AG10803 (cell line): ENCODE data around the gene HOXB8.

Source experiments
- DNase-seq: peaks from one replicate; pipeline ENCODE4 v3.0.0; 2010; ENCODE audit warnings: low read depth
- H3K4me3 ChIP-seq: 2 replicates; pipeline ENCODE4 v1.5.1; 2011; ENCODE audit warnings: mild to moderate bottlenecking, low read length, control low read depth
- TF ChIP-seq, protein P1 (sequence below): conservative IDR thresholded peaks from 2 replicates; pipeline ENCODE4 v1.5.1; 2011; ENCODE audit warnings: mild to moderate bottlenecking, low read length, control low read depth, inconsistent platforms

Gene HOXB8

DNA sequence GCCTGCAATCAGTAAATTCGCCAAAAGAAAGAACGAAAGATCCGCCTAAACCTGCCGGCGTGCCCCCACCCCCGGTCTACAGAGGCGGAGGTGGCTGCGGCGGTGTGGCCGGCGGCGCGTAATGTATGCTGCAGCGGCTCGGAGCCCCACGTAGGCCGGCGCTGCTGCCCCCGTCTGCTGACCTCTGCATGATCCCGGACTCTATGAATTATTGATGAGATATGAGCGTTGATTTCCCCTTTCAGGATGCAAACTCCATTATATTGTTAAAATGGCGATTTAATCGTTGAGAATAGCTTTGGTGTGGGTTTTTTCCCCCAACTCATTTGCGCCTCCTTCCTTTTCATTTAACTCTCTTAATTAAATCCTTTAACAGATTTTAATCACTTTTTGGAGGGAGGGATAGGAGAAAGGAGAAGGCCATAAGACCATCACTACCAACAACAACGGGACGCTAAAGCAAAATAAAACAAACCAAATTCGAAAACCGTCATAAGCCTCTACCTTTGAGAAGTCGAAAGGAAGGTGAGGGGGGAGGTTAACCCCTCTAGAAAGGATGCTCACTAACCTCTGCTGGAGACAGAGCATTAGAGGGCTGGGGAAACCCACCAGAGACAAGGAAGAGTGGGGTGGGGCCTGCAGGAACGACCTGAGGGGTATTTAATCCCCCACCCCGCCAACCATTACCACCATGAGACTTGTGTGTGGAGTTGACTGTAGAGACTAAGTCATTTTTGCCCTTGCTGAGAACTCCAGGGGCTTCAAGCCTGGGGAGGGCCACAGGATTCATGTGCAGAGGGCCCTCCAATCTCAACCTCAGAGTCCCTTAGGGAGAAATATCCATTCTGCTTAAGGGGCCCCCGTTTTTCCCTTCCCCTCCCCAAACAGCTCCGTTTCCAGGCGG is 28.5 kb downstream of the HOXB8 start:
- peak overlapping the region; percentile 82 for H3K4me3 ChIP-seq
- TF ChIP-seq, protein P1, sequence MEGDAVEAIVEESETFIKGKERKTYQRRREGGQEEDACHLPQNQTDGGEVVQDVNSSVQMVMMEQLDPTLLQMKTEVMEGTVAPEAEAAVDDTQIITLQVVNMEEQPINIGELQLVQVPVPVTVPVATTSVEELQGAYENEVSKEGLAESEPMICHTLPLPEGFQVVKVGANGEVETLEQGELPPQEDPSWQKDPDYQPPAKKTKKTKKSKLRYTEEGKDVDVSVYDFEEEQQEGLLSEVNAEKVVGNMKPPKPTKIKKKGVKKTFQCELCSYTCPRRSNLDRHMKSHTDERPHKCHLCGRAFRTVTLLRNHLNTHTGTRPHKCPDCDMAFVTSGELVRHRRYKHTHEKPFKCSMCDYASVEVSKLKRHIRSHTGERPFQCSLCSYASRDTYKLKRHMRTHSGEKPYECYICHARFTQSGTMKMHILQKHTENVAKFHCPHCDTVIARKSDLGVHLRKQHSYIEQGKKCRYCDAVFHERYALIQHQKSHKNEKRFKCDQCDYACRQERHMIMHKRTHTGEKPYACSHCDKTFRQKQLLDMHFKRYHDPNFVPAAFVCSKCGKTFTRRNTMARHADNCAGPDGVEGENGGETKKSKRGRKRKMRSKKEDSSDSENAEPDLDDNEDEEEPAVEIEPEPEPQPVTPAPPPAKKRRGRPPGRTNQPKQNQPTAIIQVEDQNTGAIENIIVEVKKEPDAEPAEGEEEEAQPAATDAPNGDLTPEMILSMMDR: no peak
- no peak for DNase-seq

DNA sequence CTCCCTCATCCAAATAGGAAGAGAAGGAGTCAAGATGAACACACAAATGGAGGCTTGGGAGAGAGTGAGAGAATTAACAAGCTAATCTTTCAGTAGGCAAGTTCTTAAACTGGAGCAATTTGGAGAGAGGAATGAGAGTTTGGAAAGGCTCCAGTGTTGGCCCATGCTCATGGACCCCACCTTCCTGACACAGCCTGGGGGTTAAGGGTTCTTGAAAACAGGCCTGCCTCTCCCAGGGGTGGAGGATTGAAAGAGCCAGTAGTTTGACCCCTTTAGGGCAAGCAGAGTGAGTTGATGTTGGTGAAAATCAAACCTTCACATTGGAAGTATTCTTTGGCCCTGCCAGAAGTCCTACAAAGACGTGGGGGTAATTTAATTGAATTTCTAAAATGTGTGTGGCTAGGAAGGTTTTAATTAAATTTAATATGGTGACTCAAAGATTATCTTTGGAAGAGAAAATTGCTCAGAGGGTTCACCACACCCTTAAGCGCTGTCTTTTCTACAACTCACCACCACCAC is 30.8 kb downstream of the HOXB8 start:
- DNase-seq: peak; percentile 74
- peak overlapping the region; percentile 82 for H3K4me3 ChIP-seq
- TF ChIP-seq, protein P1: no peak

DNA sequence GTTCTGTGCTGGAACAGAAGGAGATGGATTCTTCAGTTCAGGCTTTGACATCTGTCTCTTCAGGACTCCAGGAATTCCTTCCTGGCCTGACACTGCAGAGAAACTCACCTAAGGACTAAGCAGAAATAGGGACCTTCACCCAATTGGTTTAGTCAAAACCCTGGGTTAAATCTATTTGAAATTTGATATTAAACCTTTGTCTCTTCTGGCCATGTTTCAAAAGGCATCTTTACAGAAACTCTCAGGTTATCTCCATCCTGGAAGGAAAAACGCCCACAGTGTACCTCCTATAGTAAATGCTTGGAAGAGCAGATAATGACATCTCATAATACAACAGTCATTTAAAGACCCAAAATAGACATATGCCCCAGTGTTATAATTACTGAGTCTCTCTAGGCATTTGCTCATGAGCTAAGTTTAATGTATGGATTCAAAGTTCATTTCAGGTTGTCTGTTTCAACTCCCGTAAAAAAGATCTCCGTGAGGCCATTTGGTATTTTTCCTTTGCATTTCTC is 31.3 kb downstream of the HOXB8 start:
- TF ChIP-seq, protein P1: no peak
- DNase-seq: no peak
- peak overlapping the region; percentile 82 for H3K4me3 ChIP-seq

DNA sequence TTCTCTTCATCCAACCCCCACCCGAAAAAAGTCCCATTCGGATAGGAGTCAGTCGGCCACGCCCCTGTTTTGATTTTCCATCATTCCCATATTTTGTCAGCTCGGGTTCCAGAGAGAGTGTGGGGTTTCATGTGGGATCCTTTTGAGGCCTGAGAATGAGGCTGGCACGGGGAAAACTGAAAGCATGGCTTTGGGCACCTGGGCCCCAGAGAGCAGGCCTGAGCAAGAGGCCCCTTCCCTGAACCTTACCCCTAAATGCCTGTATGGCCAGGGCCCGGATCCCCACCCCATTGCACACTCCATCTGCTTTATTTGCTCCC is 32.4 kb downstream of the HOXB8 start:
- H3K4me3 ChIP-seq: peak overlapping the region; percentile 82

DNA sequence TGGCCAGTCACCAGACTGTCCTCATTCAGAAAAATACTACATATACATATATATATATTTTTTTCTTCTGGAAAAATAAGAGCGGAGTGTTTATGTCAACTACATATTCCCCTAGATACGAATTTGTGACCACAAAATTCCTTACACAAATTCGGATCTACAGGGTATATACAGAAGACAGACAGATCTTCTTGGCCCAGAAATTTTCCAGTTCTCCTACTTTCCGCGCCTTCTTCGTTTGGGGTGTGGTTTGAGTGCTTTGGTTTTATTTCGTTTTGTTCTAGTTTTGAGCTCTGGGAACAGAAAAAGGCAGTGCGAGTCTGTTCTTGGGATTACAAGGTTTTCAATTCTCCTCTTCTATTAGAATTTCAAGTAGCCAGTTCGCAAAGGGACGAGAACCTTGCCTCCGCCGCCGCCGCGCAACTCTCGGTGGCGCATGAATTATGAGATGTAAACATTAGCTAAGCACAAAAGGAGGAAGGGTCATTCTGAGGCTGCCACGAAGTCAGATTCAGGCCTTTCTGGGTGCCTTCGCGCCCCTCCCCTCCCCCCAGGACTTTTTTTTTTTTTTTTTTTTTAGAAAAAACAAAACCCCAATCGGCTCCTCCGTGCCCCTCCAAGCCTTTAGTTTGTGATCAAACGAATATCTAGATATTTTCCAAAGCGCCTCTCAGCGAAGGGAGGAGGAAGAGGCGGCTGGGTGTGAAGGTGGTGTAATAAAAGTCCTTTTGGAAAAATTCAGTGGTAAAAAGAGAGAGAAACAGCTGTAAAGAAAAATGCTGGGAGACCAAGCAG is 35.1 kb downstream of the HOXB8 start:
- H3K4me3 ChIP-seq: peak overlapping the region; percentile 82
- TF ChIP-seq, protein P1: no peak
- no peak for DNase-seq

More for the DNA sequence above, 32.4 kb downstream of the HOXB8 start:
- TF ChIP-seq, protein P1: no peak
- DNase-seq: no peak

DNA sequence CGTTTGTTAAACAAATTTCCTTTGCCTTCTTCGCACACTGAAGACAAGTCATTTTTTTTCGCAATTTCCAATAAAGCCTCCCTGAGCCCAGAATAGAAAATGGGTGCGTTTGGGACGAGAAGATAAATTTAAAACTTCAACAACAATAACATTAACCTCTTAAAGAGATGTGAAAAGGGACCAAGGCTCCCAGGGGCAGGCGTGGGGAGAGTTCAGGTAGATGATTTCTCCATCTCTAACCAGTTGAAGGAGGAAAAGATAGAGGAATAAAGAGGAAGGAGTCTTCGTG is 35.7 kb downstream of the HOXB8 start:
- TF ChIP-seq, protein P1: no peak
- no peak for DNase-seq
- H3K4me3 ChIP-seq: peak overlapping the region; percentile 82
